ENCODE data around the gene FBXO47. TPM values are rescaled to one million over a fixed set of nuclear protein-coding genes. Genes with fewer than 3 reads are reported as not detected.

Gene FBXO47
- total RNA-seq, 2 donors from 2014 or later, result 0.18 TPM; not detected in 1

GRCh38 chr17:38898812-38899348, 68.3 kb downstream of the FBXO47 start:
- DNase-seq (ENCODE audit: low spot score in 2 of 2) (peak; percentile 75 to 89), ATAC-seq (peak; percentile 88 to 90)
- Mint-ChIP-seq H3K36me3 (peaks cover 9 to 46% of the 10 kb centered on the region in 2 donors), H3K9me3 (no peaks in the 10 kb centered on the region), H3K27ac (peak overlapping the region; percentile 83 to 96)

DNA sequence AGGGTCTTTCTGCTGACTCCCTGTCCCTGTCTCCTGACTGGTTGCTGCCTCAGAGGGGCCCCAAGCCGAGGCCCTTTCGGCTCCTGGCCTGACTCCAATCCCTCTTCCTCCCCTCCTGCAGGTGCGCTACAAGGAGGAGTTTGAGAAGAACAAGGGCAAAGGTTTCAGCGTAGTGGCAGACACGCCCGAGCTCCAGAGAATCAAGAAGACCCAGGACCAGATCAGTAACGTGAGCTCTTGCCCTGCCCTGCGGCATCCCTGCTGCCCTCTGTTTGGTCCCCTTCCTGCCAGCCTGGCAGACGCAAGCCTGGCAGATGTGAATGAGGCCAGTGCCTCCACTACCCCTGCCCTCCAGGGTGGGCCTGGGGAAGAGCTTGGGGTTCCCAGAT, 68.9 kb downstream of the FBXO47 start:
- peak; percentile 29 to 66 for DNase-seq (ENCODE audit: low spot score in 2 of 2)
- peak; percentile 16 to 39 for ATAC-seq
- Mint-ChIP-seq H3K27ac (peak overlapping the region; percentile 83 to 96), H3K36me3 (peaks cover 5 to 41% of the 10 kb centered on the region in 2 donors), H3K9me3 (no peaks in the 10 kb centered on the region)

- Mint-ChIP-seq H3K36me3 (peaks cover 4 to 36% of the 10 kb centered on the region in 2 donors), H3K9me3 (no peaks in the 10 kb centered on the region), H3K27ac (peak overlapping the region; percentile 83 to 96)
- ATAC-seq, result no peak
- DNase-seq (ENCODE audit: low spot score in 2 of 2), result no peak
Measured at GRCh38 chr17:38897671-38898290, 69.4 kb downstream of the FBXO47 start.

- no peak for DNase-seq (ENCODE audit: low spot score in 2 of 2)
- Mint-ChIP-seq H3K27ac (peak overlapping the region; percentile 83 to 96), H3K36me3 (peaks cover 4 to 36% of the 10 kb centered on the region in 2 donors), H3K9me3 (no peaks in the 10 kb centered on the region)
- no peak for ATAC-seq
Measured at GRCh38 chr17:38897176-38897575, 70.0 kb downstream of the FBXO47 start.

- Mint-ChIP-seq H3K36me3 (peaks cover 4 to 36% of the 10 kb centered on the region in 2 donors), H3K9me3 (no peaks in the 10 kb centered on the region), H3K27ac (peak overlapping the region; percentile 22 to 83)
- no peak for DNase-seq (ENCODE audit: low spot score in 2 of 2)
- ATAC-seq, result no peak
Measured at GRCh38 chr17:38896346-38896954, 70.8 kb downstream of the FBXO47 start.

DNA sequence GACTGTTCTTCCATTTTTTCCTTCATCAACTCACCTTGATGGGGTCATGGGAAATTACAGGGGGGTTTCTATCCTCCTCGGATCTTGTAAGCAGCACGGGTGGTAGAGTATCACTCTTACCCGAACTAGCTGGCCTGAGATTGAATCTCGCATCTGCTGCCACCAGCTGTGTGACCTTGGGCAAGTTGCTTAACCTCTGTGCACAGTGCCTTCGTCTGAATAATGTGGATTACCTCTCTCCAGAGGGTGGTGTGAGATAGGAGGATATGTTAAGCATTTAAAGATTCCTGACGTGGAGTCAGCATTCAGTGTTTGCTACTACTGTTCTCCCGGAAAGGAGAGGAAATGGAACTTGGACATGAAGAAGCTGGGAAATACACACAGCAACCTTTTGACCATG, 72.9 kb downstream of the FBXO47 start:
- Mint-ChIP-seq H3K9me3 (no peaks in the 10 kb centered on the region), H3K36me3 (peaks cover 8 to 40% of the 10 kb centered on the region in 2 donors), H3K27ac (peak overlapping the region; percentile 56 to 72)
- DNase-seq (ENCODE audit: low spot score in 2 of 2) (no peak), ATAC-seq (no peak)

- ATAC-seq (peak in 1 of 2 donors; percentile 66), DNase-seq (ENCODE audit: low spot score in 2 of 2) (peak in 1 of 2 donors; percentile 69)
- H3K27ac Mint-ChIP-seq, result peak overlapping the region; percentile 56 to 72
- H3K36me3 Mint-ChIP-seq, result peaks cover 8 to 35% of the 10 kb centered on the region in 2 donors
- H3K9me3 Mint-ChIP-seq, result no peaks in the 10 kb centered on the region
Measured at GRCh38 chr17:38893607-38894006, 73.6 kb downstream of the FBXO47 start.

- Mint-ChIP-seq H3K36me3 (peaks cover 8 to 33% of the 10 kb centered on the region in 2 donors), H3K27ac (peak overlapping the region in 1 of 2 donors; percentile 56), H3K9me3 (no peaks in the 10 kb centered on the region)
- DNase-seq (ENCODE audit: low spot score in 2 of 2) (no peak), ATAC-seq (no peak)
Measured at GRCh38 chr17:38893113-38893512, 74.1 kb downstream of the FBXO47 start.

DNA sequence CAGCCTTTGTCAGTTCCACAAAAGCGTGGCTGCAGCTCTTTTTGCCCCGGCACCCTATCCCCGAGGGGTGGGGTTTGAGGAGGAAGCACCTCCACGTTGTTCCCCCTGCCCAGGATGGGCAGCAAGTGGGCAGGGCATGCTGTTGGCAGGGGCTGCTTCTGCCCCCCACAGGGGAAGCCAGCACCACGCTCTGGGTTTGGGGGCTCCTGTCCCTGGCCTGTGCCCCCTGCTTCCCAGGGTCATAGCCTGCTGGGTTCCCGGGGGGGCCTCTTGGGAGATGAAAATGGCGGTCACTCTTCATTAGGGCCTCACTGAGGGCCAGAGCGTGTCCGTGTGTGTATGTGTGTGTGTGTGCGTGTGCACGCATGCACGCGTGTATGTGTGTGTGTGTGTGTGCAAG, 74.6 kb downstream of the FBXO47 start:
- peaks cover 8 to 28% of the 10 kb centered on the region in 2 donors for H3K36me3 Mint-ChIP-seq
- no peak for ATAC-seq
- DNase-seq (ENCODE audit: low spot score in 2 of 2), result no peak
- peak overlapping the region in 1 of 2 donors; percentile 56 for H3K27ac Mint-ChIP-seq
- H3K9me3 Mint-ChIP-seq, result no peaks in the 10 kb centered on the region

GRCh38 chr17:38892083-38892482, 75.1 kb downstream of the FBXO47 start:
- ATAC-seq, result peak in 1 of 2 donors; percentile 27

DNA sequence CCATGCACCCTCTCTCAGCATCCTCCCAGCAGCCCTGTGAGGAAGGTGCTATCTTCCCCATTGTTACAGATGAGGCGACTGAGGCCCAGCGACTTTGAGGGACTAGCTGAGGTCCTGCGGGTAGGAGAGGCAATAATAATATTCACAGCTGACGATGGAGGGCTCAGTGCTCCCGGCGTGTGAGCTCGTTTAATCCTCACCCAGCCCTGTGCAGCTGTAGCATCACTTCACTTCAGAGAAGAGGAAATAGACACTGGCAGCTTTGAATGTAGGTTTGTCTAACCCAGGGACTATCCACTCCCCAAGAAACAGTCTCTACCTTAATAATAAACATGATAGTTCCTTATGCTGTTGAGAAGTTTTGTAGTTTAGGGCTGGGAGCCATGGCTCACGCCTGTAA, 75.8 kb downstream of the FBXO47 start:
- DNase-seq (ENCODE audit: low spot score in 2 of 2) (no peak), ATAC-seq (peak in 1 of 2 donors; percentile 9)
- H3K9me3 Mint-ChIP-seq, result no peaks in the 10 kb centered on the region
- H3K36me3 Mint-ChIP-seq, result peaks cover 8 to 18% of the 10 kb centered on the region in 2 donors
- peak overlapping the region; percentile 56 to 60 for H3K27ac Mint-ChIP-seq

More at GRCh38 chr17:38892083-38892482, 75.1 kb downstream of the FBXO47 start:
- DNase-seq (ENCODE audit: low spot score in 2 of 2), result no peak
- Mint-ChIP-seq H3K27ac (peak overlapping the region; percentile 56 to 60), H3K36me3 (peaks cover 8 to 23% of the 10 kb centered on the region in 2 donors), H3K9me3 (no peaks in the 10 kb centered on the region)

DNA sequence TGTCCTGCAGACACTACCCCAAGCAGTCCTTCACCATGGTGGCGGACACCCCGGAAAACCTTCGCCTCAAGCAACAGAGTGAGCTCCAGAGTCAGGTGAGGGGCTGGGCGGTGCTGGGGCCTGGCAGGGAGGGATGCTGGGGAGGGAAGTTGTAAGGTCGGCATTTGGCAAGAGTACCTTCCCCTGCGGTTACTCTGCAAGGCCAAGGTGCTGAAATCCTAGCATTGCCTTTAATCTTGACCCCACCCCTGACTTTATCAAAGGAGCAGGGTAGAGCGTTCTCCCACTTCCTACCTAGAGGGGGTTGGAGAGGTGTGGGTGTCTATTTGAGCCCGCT, 76.8 kb downstream of the FBXO47 start:
- peak overlapping the region; percentile 56 to 74 for H3K27ac Mint-ChIP-seq
- DNase-seq (ENCODE audit: low spot score in 2 of 2) (no peak), ATAC-seq (peak; percentile 7 to 21)
- H3K9me3 Mint-ChIP-seq, result no peaks in the 10 kb centered on the region
- peaks cover 8 to 18% of the 10 kb centered on the region in 2 donors for H3K36me3 Mint-ChIP-seq

DNA sequence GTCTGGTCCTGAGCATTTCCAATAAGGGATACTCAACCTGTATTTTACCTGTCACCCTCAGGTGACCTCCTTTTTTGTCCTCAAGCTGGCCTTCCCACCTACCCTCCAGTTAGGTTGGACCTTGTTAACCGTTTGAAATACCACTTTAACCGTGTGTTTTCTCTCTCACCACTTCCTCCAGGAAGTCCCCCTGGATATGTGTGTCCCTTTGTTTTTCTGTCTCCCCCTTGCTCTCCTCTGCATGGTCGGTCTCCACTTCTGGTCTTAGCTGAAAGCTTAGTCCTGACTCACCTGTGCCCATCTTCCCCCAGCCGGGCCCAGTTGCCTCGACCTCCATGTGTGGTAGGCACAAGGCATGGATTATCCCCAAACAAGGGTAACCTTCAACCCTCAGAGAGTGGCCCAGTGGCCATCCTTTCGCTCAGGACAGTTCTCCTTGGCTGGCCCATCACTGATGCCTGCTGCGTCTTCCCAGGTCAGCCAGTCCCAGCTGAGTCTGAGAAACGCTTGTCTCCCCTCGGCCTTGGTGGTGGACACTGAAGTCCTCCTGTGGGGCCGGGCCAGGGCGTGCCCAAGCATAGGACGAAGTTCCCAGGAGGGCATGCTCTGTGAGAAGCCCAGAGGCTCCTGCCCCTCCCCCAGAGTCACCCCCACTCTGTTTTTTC, 77.3 kb downstream of the FBXO47 start:
- ATAC-seq (no peak), DNase-seq (ENCODE audit: low spot score in 2 of 2) (no peak)
- Mint-ChIP-seq H3K27ac (peak overlapping the region; percentile 56 to 74), H3K9me3 (no peaks in the 10 kb centered on the region), H3K36me3 (peaks cover 8 to 18% of the 10 kb centered on the region in 2 donors)

GRCh38 chr17:38888842-38889241, 78.4 kb downstream of the FBXO47 start:
- ATAC-seq, result no peak
- Mint-ChIP-seq H3K36me3 (peaks cover 8 to 12% of the 10 kb centered on the region in 2 donors), H3K27ac (peak overlapping the region in 1 of 2 donors; percentile 71), H3K9me3 (no peaks in the 10 kb centered on the region)
- no peak for DNase-seq (ENCODE audit: low spot score in 2 of 2)

GRCh38 chr17:38886643-38887010, 80.6 kb downstream of the FBXO47 start:
- ATAC-seq (no peak), DNase-seq (ENCODE audit: low spot score in 2 of 2) (no peak)
- Mint-ChIP-seq H3K9me3 (no peaks in the 10 kb centered on the region), H3K36me3 (peaks cover 9 to 27% of the 10 kb centered on the region in 2 donors), H3K27ac (peak overlapping the region; percentile 55 to 76)

All from activated naive CD4-positive, alpha-beta T cell treated with anti-CD3 and anti-CD28 coated beads, Interleukin-2, amount 50 U/mL, for 72 hours (primary cell).